Endothelial cell of umbilical vein (primary cell): ENCODE measurements around the gene MZT2A. TPM values are rescaled to one million over a fixed set of nuclear protein-coding genes. Genes with fewer than 3 reads are reported as not detected.
"Not testable (repeated sequence)": the region's sequence is repeated elsewhere in the genome, so short reads cannot be mapped to it uniquely, and the experiment has no call there.

Source experiments
- BruUV-seq: library from RNA; stranded (reverse); fragments of 400-500 nt; replicated peaks from 2 replicates; lab custom pipeline; 2021; lab: Mats Ljungman, UMichigan
- CTCF ChIA-PET: fragments of 300-600, 350-600 bp; sonication (Branson Sonifier 250); formaldehyde crosslinking; loops from one replicate; lab custom pipeline; 2021; ENCODE audit warnings: antibody characterized with exemption, inconsistent platforms; lab: Charles Lee
- POLR2A ChIA-PET: fragments of 300-600, 350-600 bp; sonication (Branson Sonifier 250); formaldehyde crosslinking; loops from one replicate; lab custom pipeline; 2021; ENCODE audit warnings: antibody characterized with exemption, inconsistent platforms; lab: Charles Lee
- DNase-seq: peaks from one replicate; pipeline ENCODE4 v3.0.0-alpha.2; 2011; ENCODE audit warnings: low read depth, low spot score
- FAIRE-seq: peaks from 2 replicates; lab custom pipeline; 2011; peaks lifted over from hg19 to GRCh38; lab: Jason Lieb, UNC
- H2AFZ ChIP-seq: 2 replicates; pipeline ENCODE4 v1.6.0; 2012; ENCODE audit warnings: low read depth, low read length, control low read depth, inconsistent platforms
- H3K27ac ChIP-seq: 2 replicates; pipeline ENCODE4 v1.5.1; 2011; ENCODE audit warnings: low read depth, mild to moderate bottlenecking, control low read depth, low read length, moderate library complexity; ENCODE audit not compliant: insufficient read depth
- H3K27me3 ChIP-seq, 2 experiments: 2 replicates each; pipeline versions ENCODE4 v1.6.0 to v1.6.1; 2011; ENCODE audit warnings: low read length in 2 of 2, mixed read lengths in 1 of 2; ENCODE audit not compliant: control insufficient read depth in 2 of 2, insufficient read depth in 2 of 2
- H3K36me3 ChIP-seq, 2 experiments: 2 replicates in 1 of 2; 3 replicates in 1 of 2; pipeline ENCODE4 v1.5.1; 2011; ENCODE audit warnings: low read length in 2 of 2, mild to moderate bottlenecking in 1 of 2, moderate library complexity in 1 of 2; ENCODE audit not compliant: control insufficient read depth in 2 of 2, insufficient read depth in 2 of 2; ENCODE audit errors: extremely low read depth in 1 of 2
- H3K4me1 ChIP-seq: 3 replicates; pipeline ENCODE4 v1.5.1; 2011; ENCODE audit warnings: mild to moderate bottlenecking, low read length; ENCODE audit not compliant: control insufficient read depth, insufficient read depth; ENCODE audit errors: extremely low read depth
- H3K4me2 ChIP-seq: 2 replicates; pipeline ENCODE4 v1.6.1; 2011; ENCODE audit warnings: low read length, control low read depth, mixed read lengths; ENCODE audit not compliant: insufficient read depth
- H3K4me3 ChIP-seq, 3 experiments: fragments of 200-600 bp in 1 of 3; sonication (generic), shearing (Covaris generic) in 1 of 3; replicated peaks in 1 of 3; 2 replicates each; pipeline ENCODE4 v1.5.1; 2011 to 2016; ENCODE audit warnings: control low read depth in 3 of 3, low read length in 3 of 3, mild to moderate bottlenecking in 2 of 3, inconsistent platforms in 1 of 3, low read depth in 1 of 3, moderate library complexity in 1 of 3; ENCODE audit not compliant: insufficient read depth in 1 of 3
- H3K79me2 ChIP-seq: 2 replicates; pipeline ENCODE4 v1.6.0; 2012; ENCODE audit warnings: low read length, inconsistent platforms; ENCODE audit not compliant: control insufficient read depth, insufficient read depth
- H3K9ac ChIP-seq: replicated peaks from 2 replicates; pipeline ENCODE3; 2011; ENCODE audit warnings: low read length, control low read depth; ENCODE audit not compliant: insufficient read depth; ENCODE audit errors: extremely low read depth
- H3K9me1 ChIP-seq: replicated peaks from 3 replicates; pipeline ENCODE4 v1.6.0; 2011; ENCODE audit warnings: mild to moderate bottlenecking, low read length; ENCODE audit not compliant: control insufficient read depth, insufficient read depth; ENCODE audit errors: extremely low read depth
- H3K9me3 ChIP-seq: replicated peaks from 2 replicates; pipeline ENCODE4 v1.5.1; 2012; ENCODE audit warnings: low read length, inconsistent platforms; ENCODE audit not compliant: control insufficient read depth, insufficient read depth
- H4K20me1 ChIP-seq: replicated peaks from 2 replicates; pipeline ENCODE3; 2011; ENCODE audit warnings: mild to moderate bottlenecking, low read length; ENCODE audit not compliant: control insufficient read depth, insufficient read depth; ENCODE audit errors: extremely low read depth
- dilution Hi-C: fragments of 300-500 bp; cut with MboI; formaldehyde crosslinking; loops from one replicate; pipeline ENCODE4 v1.15.0; 2019; ENCODE audit warnings: low sequenced_read_pairs; ENCODE audit not compliant: extremely low pct_ligation_motif_present
- intact Hi-C: fragments of 100-400 bp; cut with micrococcal nuclease; formaldehyde crosslinking; loops from one replicate; pipeline ENCODE4 v1.10.0; 2022
- polyA plus RNA-seq, 4 experiments: library from polyadenylated mRNA; depleted of rRNA in 3 of 4; stranded (reverse) in 3 of 4; unstranded in 1 of 4; fragments of >200 nt; gene quantifications; 2 replicates each; pipeline versions ENCODE4 v1.2.1 to v1.2.3, GENCODE V29; 2011 to 2012; ENCODE audit warnings: missing spikeins in 1 of 4
- total RNA-seq: library from RNA; stranded (reverse); gene quantifications from 2 replicates; pipeline ENCODE4 v1.2.3, GENCODE V29; 2021

MZT2A gene
- total and polyA plus RNA-seq, 2 donors (not counting 3 experiments of a cell fraction or from before 2014, with no cell fraction given): 117 to 170 TPM

DNA sequence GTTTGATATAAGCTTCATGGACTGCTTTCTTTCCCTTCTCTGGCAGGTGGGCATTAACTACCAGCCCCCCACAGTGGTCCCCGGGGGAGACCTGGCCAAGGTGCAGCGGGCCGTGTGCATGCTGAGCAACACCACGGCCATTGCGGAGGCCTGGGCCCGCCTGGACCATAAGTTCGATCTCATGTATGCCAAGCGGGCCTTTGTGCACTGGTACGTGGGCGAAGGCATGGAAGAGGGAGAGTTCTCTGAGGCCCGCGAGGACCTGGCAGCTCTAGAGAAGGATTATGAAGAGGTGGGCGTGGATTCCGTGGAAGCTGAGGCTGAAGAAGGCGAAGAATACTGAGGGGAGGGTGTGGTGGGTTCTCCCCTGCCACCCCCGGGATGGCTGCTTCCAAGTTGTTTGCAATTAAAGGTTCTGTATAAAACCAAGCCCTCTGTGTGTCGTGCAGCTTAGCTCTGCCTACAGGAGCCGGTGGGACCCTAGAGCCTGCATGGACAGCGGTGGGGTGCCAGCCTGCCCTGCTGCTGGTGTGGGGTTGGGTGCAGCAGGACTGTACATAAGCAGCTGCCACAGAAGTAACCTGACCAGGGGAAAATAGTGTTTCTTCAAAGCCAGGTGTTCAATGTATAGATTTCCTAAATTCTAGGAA is 9.6 kb downstream of the MZT2A start:
- FAIRE-seq, intact Hi-C loops, dilution Hi-C loops, H3K9me3 ChIP-seq, H3K27ac ChIP-seq, BruUV-seq, H3K4me3 ChIP-seq, H2AFZ ChIP-seq, H3K9ac ChIP-seq, H4K20me1 ChIP-seq, DNase-seq, H3K36me3 ChIP-seq, POLR2A ChIA-PET, H3K4me1 ChIP-seq, H3K9me1 ChIP-seq, H3K79me2 ChIP-seq, H3K4me2 ChIP-seq, H3K27me3 ChIP-seq: not testable (repeated sequence)
- CTCF ChIA-PET: interaction anchor here (1.0 kb wide), 1 partner anchor 69 kb away, joined by 3 read pairs; no protein-coding TSS in a partner anchor

GRCh38 chr2:131480351-131480750 is 11.8 kb downstream of the MZT2A start:
- DNase-seq, H3K36me3 ChIP-seq, BruUV-seq, CTCF ChIA-PET, H3K4me1 ChIP-seq, intact Hi-C loops, H3K4me2 ChIP-seq, H3K9me1 ChIP-seq, H4K20me1 ChIP-seq, H3K4me3 ChIP-seq, dilution Hi-C loops, H3K27me3 ChIP-seq, H3K9me3 ChIP-seq, H2AFZ ChIP-seq, H3K27ac ChIP-seq, FAIRE-seq, H3K9ac ChIP-seq, H3K79me2 ChIP-seq, POLR2A ChIA-PET: not testable (repeated sequence)

GRCh38 chr2:131478850-131479461 is 13.2 kb downstream of the MZT2A start:
- H3K9ac ChIP-seq, H3K27me3 ChIP-seq, H2AFZ ChIP-seq, H3K4me1 ChIP-seq, H3K9me3 ChIP-seq, DNase-seq, H3K36me3 ChIP-seq, H3K4me3 ChIP-seq, CTCF ChIA-PET, H3K9me1 ChIP-seq, H3K27ac ChIP-seq, POLR2A ChIA-PET, dilution Hi-C loops, H3K79me2 ChIP-seq, FAIRE-seq, BruUV-seq, intact Hi-C loops, H4K20me1 ChIP-seq, H3K4me2 ChIP-seq: not testable (repeated sequence)

DNA sequence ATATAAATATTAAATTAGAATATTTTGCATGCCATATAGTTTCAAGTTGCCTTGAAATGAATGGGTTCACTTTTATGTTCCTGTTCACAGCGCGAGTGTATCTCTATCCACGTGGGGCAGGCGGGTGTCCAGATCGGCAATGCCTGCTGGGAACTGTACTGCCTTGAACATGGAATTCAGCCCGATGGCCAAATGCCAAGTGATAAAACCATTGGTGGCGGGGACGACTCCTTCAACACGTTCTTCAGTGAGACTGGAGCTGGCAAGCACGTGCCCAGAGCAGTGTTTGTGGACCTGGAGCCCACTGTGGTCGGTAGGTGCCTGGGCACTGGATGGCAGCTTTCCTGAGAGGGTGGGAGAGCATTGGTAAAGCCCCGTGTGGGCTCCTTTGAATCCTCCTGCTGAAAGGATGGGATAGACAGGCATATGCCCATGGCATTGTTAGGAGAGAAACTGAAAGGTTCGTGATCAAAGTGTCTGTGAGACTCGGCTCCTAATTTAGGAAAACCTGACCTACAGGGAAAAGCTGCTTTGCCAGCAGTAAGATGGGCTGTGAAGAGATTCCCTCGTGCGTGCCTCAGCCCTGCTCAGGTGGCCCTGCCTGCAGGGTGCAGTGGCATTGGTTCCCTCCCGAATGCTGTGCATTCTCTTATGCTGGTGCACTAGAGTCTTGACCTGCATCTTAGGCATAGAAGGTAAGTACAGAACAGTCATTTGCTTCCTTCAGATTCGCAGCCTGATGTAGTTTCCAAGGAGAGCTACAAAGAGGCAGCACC is 13.9 kb downstream of the MZT2A start:
- BruUV-seq, H3K79me2 ChIP-seq, POLR2A ChIA-PET, H3K9me3 ChIP-seq, H3K4me1 ChIP-seq, H3K4me2 ChIP-seq, dilution Hi-C loops, H3K9me1 ChIP-seq, H3K27me3 ChIP-seq, H4K20me1 ChIP-seq, intact Hi-C loops, FAIRE-seq, H3K4me3 ChIP-seq, H2AFZ ChIP-seq, CTCF ChIA-PET, H3K36me3 ChIP-seq, H3K27ac ChIP-seq, DNase-seq, H3K9ac ChIP-seq: not testable (repeated sequence)
